DOHH2 (cell line): ENCODE results near the gene CAMTA1.

ENCODE experiments used
- H3F3A ChIP-seq: fragments of 200-600 bp; sonication (generic), shearing (Covaris generic); 2 replicates; pipeline ENCODE4 v1.6.0; 2016; ENCODE audit warnings: antibody characterized with exemption, mild to moderate bottlenecking; ENCODE audit not compliant: control insufficient read depth, insufficient read depth
- H3K27ac ChIP-seq: fragments of 200-600 bp; sonication (generic); 2 replicates; pipeline ENCODE4 v1.5.1; 2014; ENCODE audit warnings: low read depth, mild to moderate bottlenecking, low read length, moderate library complexity
- H3K27me3 ChIP-seq: fragments of 200-600 bp; sonication (generic); 2 replicates; pipeline ENCODE4 v1.6.1; 2014; ENCODE audit warnings: mild to moderate bottlenecking, low read length, mixed read lengths; ENCODE audit not compliant: control insufficient read depth
- H3K36me3 ChIP-seq: fragments of 200-600 bp; sonication (generic); 2 replicates; pipeline ENCODE4 v1.6.1; 2014; ENCODE audit warnings: mild to moderate bottlenecking, low read length, moderate library complexity, mixed read lengths; ENCODE audit not compliant: control insufficient read depth
- H3K4me1 ChIP-seq: fragments of 200-600 bp; sonication (generic); 2 replicates; pipeline ENCODE4 v1.6.1; 2014; ENCODE audit warnings: mild to moderate bottlenecking, low read length, mixed read lengths; ENCODE audit not compliant: control insufficient read depth
- H3K4me2 ChIP-seq: fragments of 200-600 bp; sonication (generic); 2 replicates; pipeline ENCODE4 v1.6.0; 2014; ENCODE audit warnings: mild to moderate bottlenecking, low read length, moderate library complexity
- H3K4me3 ChIP-seq: fragments of 200-600 bp; sonication (generic); 2 replicates; pipeline ENCODE4 v1.5.1; 2014; ENCODE audit warnings: mild to moderate bottlenecking, low read length, mixed read lengths
- H3K79me2 ChIP-seq: fragments of 200-600 bp; sonication (generic); 2 replicates; pipeline ENCODE4 v1.6.1; 2014; ENCODE audit warnings: mild to moderate bottlenecking, low read length, mixed read lengths; ENCODE audit not compliant: control insufficient read depth
- H3K9me2 ChIP-seq: fragments of 200-600 bp; sonication (generic); replicated peaks from 2 replicates; pipeline ENCODE4 v1.6.1; 2014; ENCODE audit warnings: mild to moderate bottlenecking, low read length, mixed read lengths; ENCODE audit not compliant: control insufficient read depth
- H3K9me3 ChIP-seq: fragments of 200-600 bp; sonication (generic); 2 replicates; pipeline ENCODE4 v1.6.1; 2014; ENCODE audit warnings: antibody characterized with exemption, low read length, mixed read lengths; ENCODE audit not compliant: control insufficient read depth, insufficient read depth
- H4K20me1 ChIP-seq: fragments of 200-600 bp; sonication (generic); 2 replicates; pipeline ENCODE4 v1.6.0; 2014; ENCODE audit warnings: low read depth, mild to moderate bottlenecking, antibody characterized with exemption, low read length, moderate library complexity; ENCODE audit not compliant: control insufficient read depth, insufficient read depth
- EZH2phosphoT487 ChIP-seq: fragments of 200-600 bp; sonication (generic); IDR thresholded peaks from 2 replicates; pipeline ENCODE4 v1.6.1; 2017; ENCODE audit warnings: borderline replicate concordance, mild to moderate bottlenecking, antibody characterized with exemption, low read length, moderate library complexity, mixed read lengths
- TF ChIP-seq, protein P1 (sequence below): fragments of 200-600 bp; sonication (generic); IDR thresholded peaks from one replicate; pipeline ENCODE4 v1.5.1; 2014; ENCODE audit warnings: antibody characterized with exemption, mild to moderate bottlenecking, low read depth, low read length; ENCODE audit not compliant: poor library complexity, severe bottlenecking

The CAMTA1 gene

DNA sequence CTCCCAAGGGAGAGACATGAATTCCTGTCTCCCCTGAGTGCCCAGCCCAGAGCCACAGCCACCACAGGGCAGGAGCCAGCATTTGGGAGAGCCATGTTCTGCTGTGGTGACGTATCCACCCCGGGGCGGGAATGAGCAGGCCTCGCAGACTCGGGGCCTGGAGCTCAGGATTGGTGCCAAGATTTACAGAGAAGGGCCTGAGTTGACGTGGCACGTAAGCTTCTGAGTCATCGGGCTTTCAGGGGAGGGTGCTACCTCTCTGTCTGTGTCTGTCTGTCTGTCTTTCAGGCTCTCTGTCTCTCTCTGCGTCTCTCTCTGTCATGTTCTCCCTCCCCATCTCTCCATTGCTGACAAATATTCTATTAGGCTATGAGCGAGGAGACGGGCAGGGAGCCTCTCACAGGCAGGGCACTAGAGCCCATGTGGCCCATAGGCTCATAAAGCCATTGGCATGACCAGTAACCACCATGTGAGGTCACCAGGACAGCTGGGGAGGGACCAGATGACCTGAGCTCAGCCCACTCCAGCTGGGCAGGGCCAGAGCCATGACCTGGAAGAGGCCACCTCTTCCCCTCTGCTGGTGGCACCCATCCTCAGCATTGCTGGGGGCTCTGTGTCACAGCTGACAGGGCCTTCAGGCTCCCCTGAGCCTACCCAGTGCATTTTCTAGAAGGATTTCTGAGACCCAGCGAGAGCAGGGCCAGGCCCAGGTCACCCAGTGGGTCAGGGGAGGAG is 685.8 kb downstream of the CAMTA1 start:
- H3K27ac ChIP-seq: no peak overlapping the region
- H4K20me1 ChIP-seq: no peaks in the 10 kb centered on the region
- no peaks in the 10 kb centered on the region for H3K36me3 ChIP-seq
- H3K4me1 ChIP-seq: no peaks in the 10 kb centered on the region
- H3K9me3 ChIP-seq: no peaks in the 10 kb centered on the region
- H3K79me2 ChIP-seq: no peaks in the 10 kb centered on the region
- H3K4me2 ChIP-seq: no peak overlapping the region
- no peak overlapping the region for H3K4me3 ChIP-seq
- no peaks in the 10 kb centered on the region for H3K27me3 ChIP-seq
- H3K9me2 ChIP-seq: no peaks in the 10 kb centered on the region
- no peaks in the 10 kb centered on the region for H3F3A ChIP-seq
- TF ChIP-seq EZH2phosphoT487: no peak
- TF ChIP-seq, protein P1, sequence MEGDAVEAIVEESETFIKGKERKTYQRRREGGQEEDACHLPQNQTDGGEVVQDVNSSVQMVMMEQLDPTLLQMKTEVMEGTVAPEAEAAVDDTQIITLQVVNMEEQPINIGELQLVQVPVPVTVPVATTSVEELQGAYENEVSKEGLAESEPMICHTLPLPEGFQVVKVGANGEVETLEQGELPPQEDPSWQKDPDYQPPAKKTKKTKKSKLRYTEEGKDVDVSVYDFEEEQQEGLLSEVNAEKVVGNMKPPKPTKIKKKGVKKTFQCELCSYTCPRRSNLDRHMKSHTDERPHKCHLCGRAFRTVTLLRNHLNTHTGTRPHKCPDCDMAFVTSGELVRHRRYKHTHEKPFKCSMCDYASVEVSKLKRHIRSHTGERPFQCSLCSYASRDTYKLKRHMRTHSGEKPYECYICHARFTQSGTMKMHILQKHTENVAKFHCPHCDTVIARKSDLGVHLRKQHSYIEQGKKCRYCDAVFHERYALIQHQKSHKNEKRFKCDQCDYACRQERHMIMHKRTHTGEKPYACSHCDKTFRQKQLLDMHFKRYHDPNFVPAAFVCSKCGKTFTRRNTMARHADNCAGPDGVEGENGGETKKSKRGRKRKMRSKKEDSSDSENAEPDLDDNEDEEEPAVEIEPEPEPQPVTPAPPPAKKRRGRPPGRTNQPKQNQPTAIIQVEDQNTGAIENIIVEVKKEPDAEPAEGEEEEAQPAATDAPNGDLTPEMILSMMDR: no peak

DNA sequence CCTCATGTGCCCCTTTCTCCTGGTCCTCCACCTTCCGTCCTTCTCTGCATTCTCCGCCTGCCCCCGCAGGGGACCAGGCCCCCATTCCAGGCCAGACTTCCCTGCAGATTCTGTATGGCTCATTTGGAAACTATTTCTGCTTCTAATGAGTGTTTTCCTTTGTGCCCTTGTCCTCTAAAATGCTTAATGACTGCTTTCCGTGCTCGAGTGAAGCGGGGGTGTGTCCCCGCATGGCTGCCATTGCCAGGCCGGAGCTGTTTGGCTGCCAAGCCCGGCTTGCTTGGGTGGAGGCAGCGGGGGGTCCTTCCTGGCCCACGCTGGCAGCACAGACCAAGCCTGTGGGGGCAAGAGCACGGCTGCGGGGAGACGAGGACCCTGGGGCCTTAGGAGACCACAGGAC is 686.6 kb downstream of the CAMTA1 start:
- no peaks in the 10 kb centered on the region for H3K9me3 ChIP-seq

DNA sequence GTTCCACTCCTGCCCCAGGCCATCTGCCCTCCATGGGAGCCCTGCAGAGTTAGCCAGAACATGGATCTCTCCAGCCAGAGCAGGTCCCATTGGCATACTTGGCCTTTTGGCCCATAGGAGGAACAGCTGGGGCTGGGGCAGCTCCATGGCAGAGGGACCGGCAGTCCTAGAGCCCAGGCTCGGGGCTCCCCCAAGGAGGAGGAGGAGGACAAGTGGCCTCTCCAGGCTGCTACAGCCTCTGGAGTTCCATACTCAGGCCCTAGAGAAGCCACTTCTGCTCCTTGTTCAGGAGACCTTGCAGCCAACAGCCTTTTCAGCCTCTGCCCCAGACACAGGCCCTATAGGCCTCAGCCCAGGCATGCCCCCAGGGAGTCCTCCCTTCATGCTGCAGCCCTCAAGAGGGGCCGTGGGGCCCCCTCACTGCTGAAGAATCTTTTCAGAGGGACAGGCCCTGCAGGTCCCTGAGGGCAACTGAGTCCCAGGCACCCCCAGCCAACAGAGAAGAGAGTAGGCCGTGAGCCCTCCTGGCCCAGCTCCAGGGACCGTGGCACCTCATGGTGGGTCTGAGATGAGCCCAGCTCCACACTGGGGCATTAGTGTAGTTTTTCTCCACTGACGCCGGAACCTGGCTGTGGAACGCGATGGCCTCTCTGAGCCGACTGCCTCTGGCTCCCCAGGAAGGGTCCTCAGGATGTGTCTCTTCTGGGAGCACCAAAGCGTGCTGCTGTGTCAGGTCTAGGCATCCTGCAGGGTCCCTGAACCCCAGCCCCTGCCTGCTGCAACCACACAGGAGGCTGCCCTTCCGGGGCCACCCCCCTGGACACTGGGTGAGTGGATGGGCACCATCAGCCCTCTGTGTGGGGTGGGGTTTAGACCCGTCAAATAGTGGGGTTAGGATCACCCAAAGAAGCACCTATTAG is 688.2 kb downstream of the CAMTA1 start:
- no peak overlapping the region for H3K4me2 ChIP-seq
- no peaks in the 10 kb centered on the region for H4K20me1 ChIP-seq
- no peak overlapping the region for H3K27ac ChIP-seq
- no peaks in the 10 kb centered on the region for H3K4me1 ChIP-seq
- H3K9me2 ChIP-seq: no peaks in the 10 kb centered on the region
- no peaks in the 10 kb centered on the region for H3K36me3 ChIP-seq
- TF ChIP-seq, protein P1: no peak
- no peak for TF ChIP-seq EZH2phosphoT487
- H3F3A ChIP-seq: no peaks in the 10 kb centered on the region
- H3K79me2 ChIP-seq: no peaks in the 10 kb centered on the region
- no peaks in the 10 kb centered on the region for H3K9me3 ChIP-seq
- H3K27me3 ChIP-seq: no peaks in the 10 kb centered on the region
- H3K4me3 ChIP-seq: no peak overlapping the region

More for the DNA sequence above, 686.6 kb downstream of the CAMTA1 start:
- H3K4me2 ChIP-seq: no peak overlapping the region
- H3K27ac ChIP-seq: no peak overlapping the region
- no peaks in the 10 kb centered on the region for H3F3A ChIP-seq
- no peak overlapping the region for H3K4me3 ChIP-seq
- no peaks in the 10 kb centered on the region for H3K79me2 ChIP-seq
- H3K36me3 ChIP-seq: no peaks in the 10 kb centered on the region
- H3K9me2 ChIP-seq: no peaks in the 10 kb centered on the region
- no peaks in the 10 kb centered on the region for H4K20me1 ChIP-seq
- no peak for TF ChIP-seq EZH2phosphoT487
- TF ChIP-seq, protein P1: no peak
- H3K27me3 ChIP-seq: no peaks in the 10 kb centered on the region
- H3K4me1 ChIP-seq: no peaks in the 10 kb centered on the region
